Prostate gland (tissue), 2 donors: ENCODE measurements around the gene CEP104. TPM values are rescaled to one million over a fixed set of nuclear protein-coding genes. Genes with fewer than 3 reads are reported as not detected.

ENCODE experiments used
- DNase-seq: peaks from one replicate; pipeline ENCODE4 v3.0.0-alpha.2; 2019; ENCODE audit warnings: low spot score
- H3K27ac ChIP-seq, 2 donors: fragments of 200-600 bp; sonication (generic); 2 replicates each; pipeline ENCODE4 v1.5.1; 2017 to 2019
- H3K27me3 ChIP-seq: fragments of 200-600 bp; sonication (generic); replicated peaks from 2 replicates; pipeline ENCODE4 v1.5.1; 2019; ENCODE audit not compliant: insufficient read depth
- H3K36me3 ChIP-seq, 2 donors: fragments of 200-600 bp; sonication (generic); 1 replicate in 1 of 2; 2 replicates in 1 of 2; pipeline versions ENCODE4 v1.5.1 to v1.8.1; 2017 to 2019
- H3K4me1 ChIP-seq: fragments of 200-600 bp; sonication (generic); replicated peaks from 2 replicates; pipeline ENCODE4 v1.5.1; 2019
- H3K4me3 ChIP-seq, 2 donors: fragments of 200-600 bp; sonication (generic); 2 replicates each; pipeline ENCODE4 v1.5.1; 2017 to 2019
- H3K9me3 ChIP-seq: fragments of 200-600 bp; sonication (generic); 2 replicates; pipeline ENCODE4 v1.5.1; 2017
- POLR2A ChIP-seq: fragments of 450-650 bp; IDR thresholded peaks from one replicate; pipeline ENCODE4 v1.6.1; 2016; ENCODE audit warnings: antibody characterized with exemption, mild to moderate bottlenecking
- POLR2AphosphoS5 ChIP-seq: sonication (generic); formaldehyde crosslinking; IDR thresholded peaks from one replicate; pipeline ENCODE4 v1.6.1; 2017; ENCODE audit warnings: antibody characterized with exemption
- WGBS: methylation state at CpG from one replicate; pipeline ENCODE4 v1.1.5; 2018; 5-methylcytosine and 5-hydroxymethylcytosine counted together
- intact Hi-C: fragments of 100-400 bp; cut with DNase I; formaldehyde crosslinking; loops from one replicate; pipeline ENCODE4 v1.14.2; 2022
- total RNA-seq, 2 donors: library from RNA; depleted of rRNA; stranded (reverse); fragments of >200 nt; gene quantifications; one replicate each; pipeline ENCODE4 v1.1.0, GENCODE V29; 2016
- TF ChIP-seq, protein P1 (sequence below), 4 experiments: fragments of 200-600 bp in 2 of 4; fragments of 450-650 bp in 2 of 4; sonication (generic) in 2 of 4; IDR thresholded peaks; 1 replicate in 3 of 4; 2 replicates in 1 of 4; pipeline ENCODE4 v1.5.1; 2016 to 2019; ENCODE audit warnings: antibody characterized with exemption in 4 of 4, mild to moderate bottlenecking in 2 of 4, moderate library complexity in 2 of 4

Gene CEP104
- total RNA-seq, 2 donors from 2014 or later = 20.9 to 28.5 TPM

DNA sequence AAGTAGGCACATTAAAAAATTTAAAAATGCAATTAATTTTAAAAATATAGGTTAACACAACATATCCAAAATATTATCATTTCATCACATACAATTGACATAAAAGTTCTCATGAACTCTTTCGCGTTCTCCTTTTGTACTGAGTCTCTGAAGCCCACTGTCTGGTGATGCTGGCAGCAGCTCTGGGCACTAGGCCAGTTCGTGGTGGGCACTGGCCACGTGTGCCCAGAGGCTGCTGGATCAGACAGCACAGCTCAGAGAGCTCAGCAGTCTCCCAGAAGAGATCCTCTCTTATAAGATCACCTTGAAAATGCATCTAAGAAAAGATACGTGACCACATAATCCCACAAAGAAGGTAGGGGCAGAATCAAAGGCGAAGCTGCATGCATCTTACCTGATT lies 9.9 kb downstream of the CEP104 start:
- H3K4me1 ChIP-seq = no peaks in the 10 kb centered on the region
- peaks cover 0 to 5% of the 10 kb centered on the region in 2 donors for H3K36me3 ChIP-seq
- no peak for DNase-seq
- intact Hi-C loops = no loop called here
- no peak overlapping the region for H3K27ac ChIP-seq
- no peak for TF ChIP-seq POLR2AphosphoS5
- no peak for TF ChIP-seq POLR2A
- TF ChIP-seq, protein P1, sequence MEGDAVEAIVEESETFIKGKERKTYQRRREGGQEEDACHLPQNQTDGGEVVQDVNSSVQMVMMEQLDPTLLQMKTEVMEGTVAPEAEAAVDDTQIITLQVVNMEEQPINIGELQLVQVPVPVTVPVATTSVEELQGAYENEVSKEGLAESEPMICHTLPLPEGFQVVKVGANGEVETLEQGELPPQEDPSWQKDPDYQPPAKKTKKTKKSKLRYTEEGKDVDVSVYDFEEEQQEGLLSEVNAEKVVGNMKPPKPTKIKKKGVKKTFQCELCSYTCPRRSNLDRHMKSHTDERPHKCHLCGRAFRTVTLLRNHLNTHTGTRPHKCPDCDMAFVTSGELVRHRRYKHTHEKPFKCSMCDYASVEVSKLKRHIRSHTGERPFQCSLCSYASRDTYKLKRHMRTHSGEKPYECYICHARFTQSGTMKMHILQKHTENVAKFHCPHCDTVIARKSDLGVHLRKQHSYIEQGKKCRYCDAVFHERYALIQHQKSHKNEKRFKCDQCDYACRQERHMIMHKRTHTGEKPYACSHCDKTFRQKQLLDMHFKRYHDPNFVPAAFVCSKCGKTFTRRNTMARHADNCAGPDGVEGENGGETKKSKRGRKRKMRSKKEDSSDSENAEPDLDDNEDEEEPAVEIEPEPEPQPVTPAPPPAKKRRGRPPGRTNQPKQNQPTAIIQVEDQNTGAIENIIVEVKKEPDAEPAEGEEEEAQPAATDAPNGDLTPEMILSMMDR (IDR thresholded peaks at IDR 0.05) = no peak
- no peak overlapping the region for H3K4me3 ChIP-seq
- H3K27me3 ChIP-seq = no peaks in the 10 kb centered on the region
- 80% methylated on average over 6 of the region's 6 CpGs for WGBS
- no peaks in the 10 kb centered on the region for H3K9me3 ChIP-seq

DNA sequence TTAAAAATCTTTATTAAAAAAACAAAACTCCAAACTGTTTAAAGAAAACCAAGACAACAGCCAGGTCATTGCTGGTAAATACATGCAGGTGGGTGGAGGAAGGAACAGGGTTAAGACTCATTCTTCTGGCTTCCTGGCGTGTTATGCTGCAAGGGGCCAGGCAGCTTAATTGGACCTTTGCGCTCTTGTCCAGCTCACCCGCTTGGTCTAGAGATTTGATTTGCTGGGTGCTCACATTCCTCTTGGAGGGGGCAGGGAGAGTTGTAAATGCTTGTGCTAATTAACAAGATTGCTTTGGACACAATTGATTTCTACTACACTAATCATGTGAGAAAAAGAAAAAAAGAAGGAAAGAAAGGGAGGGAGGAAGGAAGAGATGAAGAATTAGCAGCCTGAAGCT lies 10.5 kb downstream of the CEP104 start:
- H3K27ac ChIP-seq = no peak overlapping the region
- H3K4me3 ChIP-seq = no peak overlapping the region
- H3K36me3 ChIP-seq = peaks cover 0 to 5% of the 10 kb centered on the region in 2 donors
- H3K9me3 ChIP-seq = no peaks in the 10 kb centered on the region
- intact Hi-C loops = no loop called here
- H3K4me1 ChIP-seq = no peaks in the 10 kb centered on the region
- H3K27me3 ChIP-seq = no peaks in the 10 kb centered on the region
- WGBS = 94% methylated on average over 3 of the region's 3 CpGs
- TF ChIP-seq, protein P1 (IDR thresholded peaks at IDR 0.05) = no peak
- TF ChIP-seq POLR2AphosphoS5 (no peak), POLR2A (no peak)
- DNase-seq = no peak

DNA sequence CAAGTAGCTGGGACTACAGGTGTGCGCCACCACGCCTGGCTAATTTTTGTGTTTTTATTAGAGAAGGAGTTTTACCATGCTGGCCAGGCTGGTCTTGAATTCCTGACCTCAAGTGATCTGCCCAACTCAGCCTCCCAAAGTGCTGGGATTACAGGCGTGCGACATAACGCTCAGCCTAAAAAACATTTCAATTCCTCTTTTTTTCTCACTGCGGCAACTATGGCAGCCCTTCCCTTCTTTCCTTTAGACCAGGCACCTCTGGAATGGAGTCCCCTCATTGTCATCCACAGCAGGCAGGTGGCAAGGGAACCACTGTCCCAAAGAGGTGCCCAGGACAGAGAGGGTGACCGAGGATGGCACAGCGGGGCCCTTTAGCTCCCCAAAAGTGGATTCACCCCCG lies 14.1 kb downstream of the CEP104 start:
- intact Hi-C loops = no loop called here
- Histone ChIP-seq H3K4me3 (no peak overlapping the region), H3K4me1 (no peaks in the 10 kb centered on the region), H3K27me3 (no peaks in the 10 kb centered on the region), H3K27ac (no peak overlapping the region), H3K36me3 (peaks cover 0 to 8% of the 10 kb centered on the region in 2 donors), H3K9me3 (no peaks in the 10 kb centered on the region)
- no peak for DNase-seq
- whole genome bisulfite sequencing = 90% methylated on average over 9 of the region's 9 CpGs
- TF ChIP-seq, protein P1 (IDR thresholded peaks at IDR 0.05) = no peak
- no peak for TF ChIP-seq POLR2A
- TF ChIP-seq POLR2AphosphoS5 = no peak

DNA sequence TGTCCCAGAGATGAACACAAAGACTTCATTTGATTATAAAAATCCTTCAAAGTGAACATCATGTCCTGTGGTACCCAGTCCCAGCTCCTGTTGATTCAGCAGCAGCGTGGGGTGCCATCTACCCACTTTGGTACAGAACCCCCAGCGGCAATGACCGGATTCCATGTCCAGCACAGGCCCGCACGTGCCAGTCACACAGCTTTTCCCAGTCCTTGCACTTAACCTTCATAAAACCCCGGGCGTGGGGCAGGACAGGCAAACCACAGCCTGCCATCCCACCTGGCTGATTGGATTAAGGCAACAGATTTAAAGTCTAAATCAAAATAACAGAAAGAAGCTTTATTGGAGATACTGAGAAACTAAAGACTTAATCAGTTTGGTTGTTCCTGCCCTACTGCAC lies 15.5 kb downstream of the CEP104 start:
- no peaks in the 10 kb centered on the region for H3K27me3 ChIP-seq
- no peak for DNase-seq
- no peak overlapping the region for H3K27ac ChIP-seq
- no peak overlapping the region for H3K4me3 ChIP-seq
- no peaks in the 10 kb centered on the region for H3K9me3 ChIP-seq
- intact Hi-C loops = no loop called here
- peaks cover 4 to 9% of the 10 kb centered on the region in 2 donors for H3K36me3 ChIP-seq
- no peaks in the 10 kb centered on the region for H3K4me1 ChIP-seq
- TF ChIP-seq POLR2AphosphoS5 (no peak), POLR2A (no peak)
- TF ChIP-seq, protein P1 (IDR thresholded peaks at IDR 0.05) = no peak
- 96% methylated on average over 7 of the region's 7 CpGs for WGBS

DNA sequence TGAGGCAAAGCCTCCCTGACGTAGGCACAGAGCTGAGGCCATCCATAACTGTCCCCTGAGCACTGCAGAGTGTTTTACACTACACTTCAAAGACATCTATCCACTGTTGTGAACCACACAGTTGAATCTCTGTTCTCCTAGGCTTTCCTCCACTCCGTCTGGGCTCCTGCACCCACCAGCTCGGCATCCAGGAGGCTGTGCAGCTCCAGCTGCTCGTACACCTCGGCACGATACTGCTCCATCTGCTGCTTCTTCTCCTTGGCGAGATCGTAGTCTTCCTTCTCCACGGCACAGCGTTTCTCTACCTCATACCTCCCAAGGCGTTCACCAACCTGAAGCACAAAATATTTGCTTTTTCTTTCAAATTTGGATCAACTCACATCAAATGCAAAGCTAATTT lies 18.2 kb downstream of the CEP104 start:
- Histone ChIP-seq H3K36me3 (peaks cover 4 to 9% of the 10 kb centered on the region in 2 donors), H3K27me3 (no peaks in the 10 kb centered on the region), H3K27ac (no peak overlapping the region), H3K4me3 (no peak overlapping the region), H3K9me3 (no peaks in the 10 kb centered on the region), H3K4me1 (no peaks in the 10 kb centered on the region)
- WGBS = 94% methylated on average over 11 of the region's 11 CpGs
- DNase-seq = no peak
- intact Hi-C loops = no loop called here
- TF ChIP-seq POLR2A (no peak), POLR2AphosphoS5 (no peak)
- TF ChIP-seq, protein P1 (IDR thresholded peaks at IDR 0.05) = no peak
